GM21737 (cell line): ENCODE data around the gene AGPS.
"Not testable (repeated sequence)": the region's sequence is repeated elsewhere in the genome, so short reads cannot be mapped to it uniquely, and the experiment has no call there.

ENCODE experiments used
- ATAC-seq: cut with Tn5 transposase; IDR thresholded peaks from one replicate; pipeline ENCODE4 v1.9.1; 2021; ENCODE audit warnings: mild to moderate bottlenecking, moderate library complexity; ENCODE audit not compliant: unreplicated experiment

AGPS gene

DNA sequence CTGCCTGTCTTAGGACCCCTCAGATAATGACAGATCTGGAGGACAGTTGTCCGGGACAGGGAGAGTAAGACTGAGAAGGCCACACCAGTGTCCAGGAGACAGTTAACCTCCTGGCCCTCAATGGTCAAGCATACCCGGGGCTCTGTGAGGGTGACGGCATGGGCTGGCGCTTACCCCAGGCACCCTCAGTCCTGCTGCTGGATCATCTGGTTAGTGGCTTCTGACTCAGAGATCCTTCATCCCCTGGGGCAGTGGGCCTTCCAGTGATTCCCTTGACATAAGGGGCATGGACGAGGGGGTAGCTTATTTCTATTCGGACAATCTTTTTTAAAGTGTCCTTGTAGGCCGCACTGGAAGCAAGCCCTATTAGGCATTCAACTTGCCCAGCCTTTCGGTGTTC, 18.1 kb downstream of the AGPS start:
- not testable (repeated sequence) for ATAC-seq

DNA sequence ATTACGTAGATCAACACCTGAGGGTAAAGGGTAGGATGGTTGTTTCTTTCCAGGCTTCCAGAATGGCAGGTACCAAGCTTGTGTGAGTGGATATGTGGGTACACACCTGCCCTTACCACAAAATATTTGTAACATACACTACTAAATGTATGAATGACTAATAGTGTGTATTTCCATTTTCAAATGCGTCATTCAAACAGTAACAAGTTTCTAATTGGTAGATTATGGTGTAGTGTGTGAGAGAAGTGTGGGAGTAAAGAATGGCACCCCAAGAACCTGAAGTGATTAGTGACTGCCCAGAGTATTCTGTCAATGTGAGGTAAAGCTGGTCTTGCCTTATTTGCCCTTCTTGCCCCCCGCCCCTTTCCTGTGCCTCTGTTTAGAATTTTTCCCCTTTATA, 21.1 kb downstream of the AGPS start:
- no peak for ATAC-seq

DNA sequence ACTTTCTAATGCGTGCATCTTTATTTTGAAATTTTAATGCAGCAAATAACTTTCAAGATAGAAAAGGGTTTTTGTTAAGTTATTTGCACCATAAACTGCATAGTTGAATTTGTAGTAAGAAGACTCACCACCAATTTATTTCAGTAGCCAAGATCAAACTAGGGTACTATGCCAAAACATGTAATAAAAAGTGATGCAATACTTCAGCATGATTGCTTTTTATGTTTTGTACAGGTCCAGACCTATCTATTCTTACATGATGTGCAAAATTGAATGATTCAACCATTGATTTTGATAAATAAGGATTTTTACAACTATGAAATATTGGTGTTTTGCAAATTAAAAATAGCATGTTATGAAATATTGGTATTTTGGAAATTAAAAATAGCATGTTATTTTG, 26.7 kb downstream of the AGPS start:
- ATAC-seq = no peak

DNA sequence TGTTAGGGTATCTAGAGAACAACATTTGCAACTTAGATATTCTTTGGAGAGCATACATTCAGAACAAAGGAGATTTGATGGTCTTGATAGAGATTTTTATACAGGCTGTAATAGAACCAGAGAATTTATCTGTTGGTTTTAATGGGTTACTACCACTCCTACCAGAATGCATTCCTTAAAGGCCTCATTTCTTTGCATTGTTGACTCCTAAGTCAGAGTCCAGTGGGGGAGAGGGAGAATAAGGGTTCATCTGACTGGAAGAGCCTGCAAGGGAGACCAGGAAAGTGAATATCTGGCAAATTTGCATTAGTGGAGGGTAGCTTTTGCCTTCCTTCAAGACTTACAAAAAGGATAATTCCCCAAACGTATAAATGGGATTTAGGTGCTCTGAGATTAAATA, 29.7 kb downstream of the AGPS start:
- ATAC-seq = no peak

DNA sequence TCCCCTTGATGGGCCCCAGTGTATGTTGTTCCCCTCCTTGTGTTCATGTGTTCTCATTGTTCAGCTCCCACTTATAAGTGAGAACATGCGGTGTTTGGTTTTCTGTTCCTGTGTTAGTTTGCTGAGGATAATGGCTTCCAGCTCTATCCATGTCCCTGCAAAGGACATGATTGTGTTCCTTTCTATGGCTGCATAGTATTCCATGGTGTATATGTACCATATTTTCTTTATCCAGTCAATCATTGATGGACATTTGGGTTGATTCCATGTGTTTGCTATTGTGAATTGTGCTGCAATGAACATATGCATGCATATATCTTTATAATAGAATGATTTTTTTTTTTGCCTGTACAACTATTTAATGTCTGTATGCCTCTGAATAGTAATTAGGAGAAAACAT, 31.5 kb downstream of the AGPS start:
- ATAC-seq = not testable (repeated sequence)

DNA sequence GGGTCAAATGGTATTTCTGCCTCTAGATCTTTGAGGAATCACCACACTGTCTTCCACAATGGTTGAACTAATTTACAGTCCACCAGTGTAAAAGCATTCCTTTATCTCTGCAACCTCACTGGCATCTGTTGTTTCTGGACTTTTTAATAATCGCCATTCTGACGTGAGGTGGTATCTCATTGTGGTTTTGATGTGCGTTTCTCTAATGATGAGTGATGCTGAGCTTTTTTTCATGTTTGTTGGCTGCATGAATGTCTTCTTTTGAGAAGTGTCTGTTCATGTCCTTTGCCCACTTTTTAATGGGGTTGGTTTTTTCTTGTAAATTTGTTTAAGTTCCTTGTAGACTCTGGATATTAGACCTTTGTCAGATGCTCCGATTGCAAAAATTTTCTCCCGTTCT, 32.0 kb downstream of the AGPS start:
- ATAC-seq = not testable (repeated sequence)

DNA sequence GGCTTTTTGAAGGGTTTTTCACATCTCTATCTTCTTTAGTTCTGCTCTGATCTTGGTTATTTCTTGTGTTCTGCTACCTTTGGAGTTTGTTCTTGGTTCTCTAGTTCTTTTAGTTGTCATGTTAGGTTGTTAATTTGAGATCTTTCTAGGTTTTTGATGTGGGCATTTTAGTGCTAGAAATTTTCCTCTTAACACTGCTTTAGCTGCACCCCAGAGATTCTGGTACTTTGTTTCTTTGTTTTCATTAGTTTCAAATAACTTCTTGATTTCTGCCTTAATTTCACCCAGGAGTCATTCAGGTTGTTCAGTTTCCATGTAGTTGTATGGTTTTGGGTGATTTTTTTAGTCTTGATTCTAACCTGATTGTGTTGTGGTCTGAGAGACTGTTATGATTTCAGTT, 34.7 kb downstream of the AGPS start:
- no peak for ATAC-seq

DNA sequence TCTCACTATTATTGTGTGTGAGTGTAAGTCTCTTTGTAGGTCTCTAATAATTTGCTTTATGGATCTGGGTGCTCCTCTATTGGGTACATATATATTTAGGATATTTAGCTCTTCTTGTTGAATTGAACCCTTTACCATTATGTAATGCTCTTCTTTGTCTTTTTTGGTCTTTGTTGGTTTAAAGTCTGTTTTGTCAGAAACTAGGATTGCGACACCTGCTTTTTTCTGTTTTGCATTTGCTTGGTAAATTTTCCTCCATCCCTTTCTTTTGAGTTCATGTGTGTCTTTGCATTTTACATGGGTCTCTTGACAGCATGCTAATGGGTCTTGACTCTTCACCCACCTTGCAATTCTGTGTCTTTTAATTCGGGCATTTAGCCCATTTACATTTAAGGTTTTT, 35.4 kb downstream of the AGPS start:
- not testable (repeated sequence) for ATAC-seq

DNA sequence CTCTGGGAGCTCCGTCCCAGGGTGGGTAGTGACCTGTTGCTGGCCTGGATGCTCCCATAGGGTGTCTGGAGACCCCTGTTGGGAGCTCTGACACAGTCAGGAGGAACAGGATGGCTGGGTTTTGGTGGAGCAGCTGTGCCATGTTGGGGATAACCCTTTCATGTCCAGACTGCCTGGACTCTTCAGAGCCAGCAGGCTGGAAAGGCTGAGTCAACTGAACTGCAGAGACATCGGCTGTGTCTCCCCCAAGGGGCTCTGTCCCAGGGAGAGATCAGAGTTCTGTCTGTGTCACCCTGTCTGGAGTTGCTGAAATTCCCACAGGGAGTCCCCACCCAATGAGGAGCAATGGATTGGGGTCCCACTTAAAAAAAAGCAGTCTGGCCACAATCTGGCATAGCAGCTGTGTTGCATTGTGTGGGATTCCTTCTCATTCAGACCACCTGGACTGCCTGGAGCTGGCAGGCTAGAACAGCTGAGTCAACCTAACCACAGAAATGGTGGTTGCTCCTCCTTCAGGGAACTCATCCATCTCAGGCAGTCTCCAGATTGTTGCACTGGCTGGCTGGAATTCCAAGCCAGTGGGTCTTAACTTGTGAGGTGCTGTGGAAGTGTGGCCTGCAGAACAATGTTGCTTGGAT, 37.2 kb downstream of the AGPS start:
- no peak for ATAC-seq

DNA sequence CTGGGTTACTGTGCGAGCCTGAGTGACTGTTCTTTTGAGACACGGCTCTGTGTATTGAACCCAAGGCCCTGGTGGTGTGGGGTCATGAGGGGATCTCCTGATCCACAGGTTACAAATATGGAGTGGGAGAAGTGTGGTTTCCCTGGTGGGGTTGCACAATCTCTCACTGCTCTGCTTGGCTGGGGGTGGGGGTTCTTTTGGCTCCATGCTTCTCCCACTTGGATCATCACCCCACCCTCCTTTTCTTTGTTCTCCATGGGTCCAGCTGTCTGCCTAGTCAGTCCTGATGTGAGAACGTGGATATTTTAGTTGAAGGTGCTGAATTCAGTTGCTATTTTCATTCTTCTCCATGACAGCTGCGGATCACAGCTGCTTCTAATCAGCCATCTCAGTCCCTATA, 37.8 kb downstream of the AGPS start:
- no peak for ATAC-seq

DNA sequence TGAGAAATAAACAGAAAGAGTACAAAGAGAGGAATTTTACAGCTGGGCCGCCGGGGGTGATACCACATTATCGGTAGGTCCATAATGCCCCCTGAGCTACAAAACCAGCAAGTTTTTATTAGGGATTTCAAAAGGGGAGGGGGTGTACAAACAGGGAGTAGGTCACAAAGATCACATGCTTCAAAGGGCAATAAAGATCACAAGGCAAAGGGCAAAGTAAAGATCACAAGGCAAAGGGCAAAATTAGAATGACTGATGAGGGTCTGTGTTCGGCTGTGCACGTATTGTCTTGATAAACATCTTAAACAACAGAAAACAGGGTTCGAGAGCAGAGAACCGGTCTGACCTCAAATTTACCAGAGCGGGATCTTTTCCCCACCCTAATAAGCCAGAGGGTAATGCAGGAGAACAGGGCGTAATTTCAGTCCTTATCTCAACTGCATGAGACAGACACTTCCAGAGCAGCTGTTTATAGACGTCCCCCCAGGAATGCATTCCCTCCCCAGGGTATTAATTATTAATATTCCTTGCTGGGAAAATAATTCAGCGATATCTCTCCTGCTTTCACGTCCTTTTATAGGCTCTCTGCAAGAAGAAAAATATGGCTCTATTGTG, 38.6 kb downstream of the AGPS start:
- not testable (repeated sequence) for ATAC-seq

DNA sequence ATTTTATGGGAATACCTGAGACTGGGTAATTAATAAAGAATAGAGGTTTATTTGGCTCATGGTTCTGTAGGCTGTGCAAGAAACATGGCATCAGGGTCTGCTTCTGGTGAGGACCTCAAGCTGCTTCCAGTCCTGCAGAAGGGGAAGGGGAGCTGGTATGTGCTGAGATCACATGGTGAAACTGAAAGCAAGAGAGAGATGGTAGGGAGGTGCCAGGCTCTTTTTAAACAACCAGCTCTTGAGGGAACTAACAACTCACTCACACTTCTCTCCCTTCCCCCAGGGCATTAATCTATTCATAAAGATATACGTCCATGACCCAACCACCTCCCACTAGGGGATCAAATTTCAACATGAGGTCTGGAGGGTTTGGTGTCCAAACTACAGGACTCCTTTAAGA, 40.1 kb downstream of the AGPS start:
- no peak for ATAC-seq

DNA sequence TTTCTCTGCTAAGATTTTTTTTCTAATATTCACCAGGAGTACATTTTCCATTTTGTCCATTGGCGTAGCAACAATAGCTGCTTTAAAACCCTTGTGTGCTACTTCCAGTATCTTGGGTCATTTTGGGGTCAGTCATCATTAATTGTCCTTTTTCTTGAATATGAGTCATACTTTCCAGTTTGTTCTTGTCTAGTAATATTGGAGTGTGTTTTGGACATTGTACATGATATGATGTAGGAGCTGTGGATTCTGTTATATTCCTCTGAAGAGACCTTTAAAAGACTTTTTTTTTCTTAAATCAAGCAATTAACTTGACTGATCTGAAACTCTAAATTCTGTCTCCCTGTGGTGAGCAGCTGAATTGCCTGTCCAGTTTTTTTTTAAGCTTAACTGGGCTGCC, 40.8 kb downstream of the AGPS start:
- no peak for ATAC-seq

DNA sequence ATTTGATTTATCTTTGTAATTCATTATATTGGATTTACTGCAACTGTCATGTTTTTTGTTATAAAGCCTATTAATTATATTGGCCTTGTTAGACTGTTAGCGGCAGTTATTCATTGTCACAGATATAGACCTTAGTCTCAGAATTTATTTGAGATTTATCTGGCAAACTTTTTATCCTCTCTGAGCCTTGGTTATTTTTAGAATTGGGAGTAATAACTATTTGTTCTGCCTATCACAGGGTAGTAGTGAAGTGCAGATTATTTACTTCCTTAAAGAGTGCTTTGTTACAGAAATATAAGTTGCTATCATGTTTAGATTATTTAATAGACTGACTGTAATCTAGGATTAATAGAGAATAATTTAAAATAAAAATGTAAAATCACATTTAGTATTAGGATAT, 41.9 kb downstream of the AGPS start:
- no peak for ATAC-seq

DNA sequence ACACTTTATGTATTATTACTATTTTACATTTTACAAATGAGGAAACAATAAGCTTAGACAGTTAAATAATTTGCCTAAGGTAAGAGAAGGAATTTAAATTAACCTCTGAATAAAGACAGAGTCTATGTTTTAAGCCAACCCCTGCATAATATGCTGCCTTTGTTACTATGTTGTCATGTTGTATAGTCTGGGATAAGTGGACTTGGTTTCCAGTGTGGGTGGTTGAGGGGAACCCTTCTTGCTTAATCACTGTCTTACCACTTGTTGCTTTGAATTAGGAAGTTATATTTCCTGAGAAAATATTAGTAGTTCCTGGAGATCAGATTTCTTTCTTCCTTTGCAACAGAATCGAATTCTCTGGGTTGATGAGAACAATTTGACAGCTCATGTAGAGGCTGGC, 52.6 kb downstream of the AGPS start:
- no peak for ATAC-seq

DNA sequence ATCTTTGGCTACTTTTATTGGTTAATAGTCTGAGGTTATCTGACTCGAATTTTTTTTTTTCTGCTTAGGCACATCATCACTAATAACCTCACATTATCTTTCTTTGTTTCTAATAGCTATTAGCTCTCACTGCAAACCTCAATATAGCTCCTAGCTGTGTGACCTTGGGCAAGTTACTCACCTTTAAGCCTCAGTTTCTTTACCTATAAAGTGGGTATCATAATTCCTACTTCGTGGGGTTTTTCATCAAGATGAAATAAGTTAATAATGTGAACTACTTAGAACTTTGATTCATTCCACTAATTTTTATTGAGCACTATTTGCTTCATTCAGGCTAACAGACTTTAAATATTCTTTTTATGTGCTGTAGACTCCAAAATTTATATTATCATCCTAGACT, 55.5 kb downstream of the AGPS start:
- ATAC-seq = no peak

DNA sequence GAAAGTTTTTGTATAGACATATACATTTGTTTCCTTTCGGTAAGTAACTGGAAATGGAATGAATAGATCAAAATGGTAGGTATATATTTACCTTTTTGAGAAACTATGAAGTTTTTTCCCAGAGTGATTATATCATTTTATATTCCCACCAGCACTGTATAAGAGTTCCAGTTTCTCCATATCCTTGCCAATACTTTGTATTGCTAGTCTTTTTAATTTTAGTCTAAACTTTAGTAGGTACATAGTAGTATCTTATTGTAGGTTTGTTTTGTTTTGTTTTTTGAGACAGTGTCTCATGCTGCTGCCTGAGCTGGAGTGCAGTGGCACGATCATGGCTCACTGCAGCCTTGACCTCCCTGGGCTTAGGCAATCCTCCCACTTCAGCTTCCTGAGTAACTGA, 56.6 kb downstream of the AGPS start:
- ATAC-seq = no peak

DNA sequence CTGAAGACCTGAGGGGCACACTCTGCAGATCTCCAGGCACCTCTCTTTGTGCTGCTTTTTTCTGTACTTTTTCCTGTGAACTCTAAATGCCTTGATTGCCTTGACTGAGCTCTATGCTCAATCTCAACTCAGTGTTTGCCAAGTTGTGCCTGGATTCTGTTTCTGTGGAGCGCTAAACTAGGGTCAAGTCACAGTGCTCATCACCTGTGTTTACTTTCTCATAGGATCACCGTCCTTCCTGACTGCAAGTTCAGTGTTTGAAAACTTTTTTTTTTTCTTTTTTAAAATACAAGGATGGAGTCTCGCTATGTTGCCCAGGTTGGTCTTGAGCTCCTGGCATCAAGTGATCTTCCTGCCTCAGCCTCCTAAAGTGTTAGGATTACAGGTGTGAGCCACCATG, 62.6 kb downstream of the AGPS start:
- no peak for ATAC-seq

DNA sequence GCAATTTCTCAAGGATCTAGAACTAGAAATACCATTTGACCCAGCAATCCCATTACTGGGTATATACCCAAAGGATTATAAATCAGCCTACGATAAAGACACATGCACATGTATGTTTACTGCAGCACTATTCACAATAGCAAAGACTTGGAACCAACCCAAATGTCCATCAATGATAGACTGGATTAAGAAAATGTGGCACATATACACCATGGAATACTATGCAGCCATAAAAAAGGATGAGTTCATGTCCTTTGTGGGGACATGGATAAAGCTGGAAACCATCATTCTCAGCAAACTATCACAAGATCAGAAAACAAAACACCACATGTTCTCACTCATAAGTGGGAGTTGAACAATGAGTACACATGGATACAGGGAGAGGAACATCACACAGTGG, 67.2 kb downstream of the AGPS start:
- not testable (repeated sequence) for ATAC-seq

DNA sequence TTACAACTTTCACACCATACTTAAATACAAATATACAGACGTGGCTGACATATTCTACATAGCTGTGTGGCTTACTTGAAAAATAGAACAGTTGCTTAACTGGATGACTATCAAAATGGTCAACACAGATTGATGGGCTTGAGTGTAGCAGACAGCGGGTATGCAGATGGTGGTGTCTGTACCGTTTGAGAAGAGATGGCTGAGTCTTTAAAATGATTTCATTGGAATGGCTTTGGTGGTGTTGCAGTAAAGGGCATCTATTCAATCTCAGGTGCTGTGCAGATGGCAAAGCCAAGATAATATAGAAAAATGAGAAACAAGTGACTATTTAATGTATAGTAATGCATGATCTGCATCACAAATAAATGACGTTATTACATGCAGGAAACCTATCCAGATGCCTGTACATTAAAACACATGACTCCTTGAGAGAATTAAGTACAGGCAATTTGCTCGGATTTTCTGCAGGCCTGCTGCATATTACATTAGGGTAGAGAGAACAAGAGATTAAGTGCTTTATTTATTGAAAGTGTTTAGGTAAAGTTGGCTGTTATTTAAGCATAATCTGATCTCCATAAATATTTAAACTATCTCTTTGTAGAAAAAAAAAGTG, 68.5 kb downstream of the AGPS start:
- no peak for ATAC-seq

DNA sequence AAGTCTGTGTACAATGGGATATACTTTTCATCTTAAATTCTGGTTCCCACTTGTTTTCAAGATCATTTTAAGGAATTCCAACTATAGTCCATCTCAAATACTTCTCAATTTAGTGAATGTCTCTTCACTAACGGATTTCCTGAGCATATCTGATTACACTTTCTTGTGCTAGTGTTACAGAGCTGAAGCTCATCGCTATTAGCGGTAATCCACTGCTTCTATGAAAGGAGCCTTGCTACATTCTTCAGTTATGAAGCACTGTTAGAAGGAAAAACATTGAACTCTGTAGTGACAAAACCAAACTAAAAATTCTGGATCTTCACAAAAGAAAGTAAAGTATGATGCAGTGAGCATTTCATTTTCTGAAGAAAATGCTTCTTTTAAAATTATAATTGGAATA, 72.0 kb downstream of the AGPS start:
- no peak for ATAC-seq

DNA sequence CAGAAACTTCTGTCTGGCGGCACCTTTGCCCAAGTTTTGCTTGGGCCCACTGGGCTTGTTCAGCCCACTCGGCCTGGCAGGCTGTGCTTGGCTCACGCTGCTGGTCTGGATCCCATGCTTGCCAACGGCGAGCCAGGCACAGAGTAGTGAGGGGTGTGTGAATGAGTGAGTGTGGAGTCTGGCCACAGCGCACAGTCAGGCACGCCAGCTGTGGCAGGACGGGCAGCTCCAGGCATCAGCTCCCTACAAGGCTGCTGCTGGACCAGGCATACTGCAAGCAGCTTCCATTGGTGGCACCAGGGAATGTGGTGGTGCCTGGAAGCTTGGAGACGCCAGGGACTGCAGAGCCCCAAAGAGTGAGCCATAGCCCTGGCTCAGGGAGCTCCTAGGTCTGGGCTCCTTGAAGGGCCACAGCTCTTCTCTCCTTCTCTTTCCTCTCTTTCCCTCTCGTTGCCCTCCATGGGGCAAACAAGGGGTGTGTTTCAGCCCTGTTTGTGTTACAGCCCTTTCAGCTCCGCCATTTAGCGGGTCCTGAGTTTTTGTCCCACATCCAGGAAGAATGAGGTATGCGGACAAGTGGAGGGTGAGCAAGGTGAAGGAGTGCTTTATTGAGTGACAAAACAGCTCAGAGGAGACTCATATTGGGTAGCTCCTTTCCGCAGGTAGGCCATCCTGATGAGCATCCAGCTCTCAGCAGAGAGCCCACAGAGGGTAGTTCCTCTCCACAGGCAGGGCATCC, 73.0 kb downstream of the AGPS start:
- no peak for ATAC-seq
